Endodermal cell (in vitro differentiated cells): ENCODE data around the gene ZNF343. TPM values are rescaled to one million over a fixed set of nuclear protein-coding genes. Genes with fewer than 3 reads are reported as not detected.

ENCODE experiments used
- DNase-seq: peaks from one replicate; pipeline ENCODE4 v3.0.0-alpha.2; 2017
- H3K27ac ChIP-seq: 2 replicates; pipeline ENCODE4 v1.5.1; 2013; ENCODE audit warnings: mild to moderate bottlenecking, low read depth, low read length, moderate library complexity
- H3K27me3 ChIP-seq: 2 replicates; pipeline ENCODE4 v1.6.1; 2013; ENCODE audit warnings: mild to moderate bottlenecking, low read length, moderate library complexity; ENCODE audit not compliant: insufficient read depth, control insufficient read depth, poor library complexity, severe bottlenecking
- H3K36me3 ChIP-seq: 2 replicates; pipeline ENCODE4 v1.7.0; 2013; ENCODE audit warnings: mild to moderate bottlenecking, low read length, moderate library complexity; ENCODE audit not compliant: control insufficient read depth, insufficient read depth
- H3K4me1 ChIP-seq: one replicate; pipeline ENCODE4 v1.7.0; 2013; ENCODE audit warnings: low read length; ENCODE audit not compliant: control insufficient read depth, insufficient read depth
- H3K4me3 ChIP-seq: 2 replicates; pipeline ENCODE4 v1.5.1; 2013; ENCODE audit warnings: mild to moderate bottlenecking, low read length, moderate library complexity
- H3K9ac ChIP-seq: 2 replicates; pipeline ENCODE4 v1.6.1; 2013; ENCODE audit warnings: mild to moderate bottlenecking, low read length, moderate library complexity; ENCODE audit not compliant: poor library complexity, severe bottlenecking; ENCODE audit errors: extremely low read depth
- H3K9me3 ChIP-seq: 2 replicates; pipeline ENCODE4 v1.6.1; 2013; ENCODE audit warnings: mild to moderate bottlenecking, low read length, moderate library complexity; ENCODE audit not compliant: control insufficient read depth
- H3K27ac Mint-ChIP-seq: 2 replicates; pipeline ENCODE4 v1.8.0; 2020; ENCODE audit warnings: mixed read lengths
- H3K27me3 Mint-ChIP-seq: 2 replicates; pipeline ENCODE4 v1.8.0; 2021; ENCODE audit warnings: mild to moderate bottlenecking, mixed read lengths; ENCODE audit not compliant: insufficient read depth
- H3K36me3 Mint-ChIP-seq: 2 replicates; pipeline ENCODE4 v1.8.0; 2020; ENCODE audit warnings: low read depth, mixed read lengths
- H3K4me1 Mint-ChIP-seq: 2 replicates; pipeline ENCODE4 v1.8.0; 2020; ENCODE audit warnings: mixed read lengths
- H3K4me3 Mint-ChIP-seq: 2 replicates; pipeline ENCODE4 v1.8.0; 2020; ENCODE audit warnings: mild to moderate bottlenecking, moderate library complexity, mixed read lengths
- H3K9me3 Mint-ChIP-seq: 2 replicates; pipeline ENCODE4 v1.8.0; 2020; ENCODE audit warnings: mild to moderate bottlenecking, mixed read lengths
- CTCF ChIP-seq: fragments of 200-600 bp; sonication (generic); conservative IDR thresholded peaks from 2 replicates; pipeline ENCODE4 v1.5.0; 2021; ENCODE audit warnings: antibody characterized with exemption, mild to moderate bottlenecking
- WGBS, 2 experiments: methylation state at CpG; one replicate each; pipeline versions ENCODE4 v1.1.5 to v1.1.7; 2013; ENCODE audit warnings: missing lambda C conversion rate in 2 of 2, mixed read lengths in 1 of 2; ENCODE audit not compliant: insufficient coverage in 1 of 2, insufficient read length in 1 of 2; 5-methylcytosine and 5-hydroxymethylcytosine counted together
- total RNA-seq, 2 donors: library from RNA; stranded (reverse); fragmentation: NEBNext Ultra II Directional in 1 of 2; extraction: Animal tissue kit (Norgen Biotek cat#: 25700) in 1 of 2; gene quantifications; 2 replicates in 1 of 2; 3 replicates in 1 of 2; pipeline ENCODE4 v1.2.1, GENCODE V29; 2021

Gene ZNF343
- total RNA-seq, 2 donors from 2014 or later: 6.9 to 10.1 TPM

GRCh38 chr20:2536560-2536986 lies 27.9 kb upstream of the ZNF343 start, which contains the start of gene TMC2:
Gene TMC2, plus strand, starts transcription at chr20:2536573. Its CDS starts 49 bp downstream, at chr20:2536622.
- H3K9me3 Mint-ChIP-seq: no peaks in the 10 kb centered on the region
- no peak within 1 kb of the TSS for H3K9ac ChIP-seq
- 83 to 91% methylated on average over 3 to 13 of the region's 13 CpGs for WGBS, 2 experiments
- no peak within 1 kb of the TSS for H3K27ac ChIP-seq
- peaks cover 22% of the 10 kb centered on the region for H3K4me1 Mint-ChIP-seq
- no peaks in the 10 kb centered on the region for H3K36me3 Mint-ChIP-seq
- no peak within 1 kb of the TSS for H3K4me3 Mint-ChIP-seq
- no peaks in the 10 kb centered on the region for H3K36me3 ChIP-seq
- no peak within 1 kb of the TSS for H3K27ac Mint-ChIP-seq
- H3K4me1 ChIP-seq: peaks cover 8% of the 10 kb centered on the region
- no peak for TF ChIP-seq CTCF
- H3K9me3 ChIP-seq: no peaks in the 10 kb centered on the region
- peaks cover 83% of the 10 kb centered on the region for H3K27me3 Mint-ChIP-seq
- DNase-seq: no peak
- no peak within 1 kb of the TSS for H3K4me3 ChIP-seq
- H3K27me3 ChIP-seq: peaks cover 9% of the 10 kb centered on the region

- Mint-ChIP-seq H3K36me3 (no peaks in the 10 kb centered on the region), H3K4me3 (no peak overlapping the region), H3K27me3 (peaks cover 82% of the 10 kb centered on the region), H3K4me1 (peaks cover 22% of the 10 kb centered on the region), H3K9me3 (no peaks in the 10 kb centered on the region), H3K27ac (no peak overlapping the region)
- H3K4me1 ChIP-seq: peaks cover 8% of the 10 kb centered on the region
- no peaks in the 10 kb centered on the region for H3K36me3 ChIP-seq
- no peak for TF ChIP-seq CTCF
- no peak overlapping the region for H3K27ac ChIP-seq
- peak; percentile 75 for DNase-seq
- no peak overlapping the region for H3K9ac ChIP-seq
- 55 to 73% methylated on average over 2 to 12 of the region's 12 CpGs for WGBS, 2 experiments
- H3K4me3 ChIP-seq: no peak overlapping the region
- H3K27me3 ChIP-seq: peaks cover 8% of the 10 kb centered on the region
- H3K9me3 ChIP-seq: no peaks in the 10 kb centered on the region
These were observed 27.2 kb upstream of the ZNF343 start for GRCh38 chr20:2535711-2536559.

- H3K4me1 Mint-ChIP-seq: peaks cover 18% of the 10 kb centered on the region
- no peak overlapping the region for H3K4me3 Mint-ChIP-seq
- Histone ChIP-seq H3K27ac (no peak overlapping the region), H3K9ac (no peak overlapping the region), H3K27me3 (peaks cover 27% of the 10 kb centered on the region), H3K36me3 (no peaks in the 10 kb centered on the region), H3K9me3 (no peaks in the 10 kb centered on the region), H3K4me3 (no peak overlapping the region), H3K4me1 (peaks cover 8% of the 10 kb centered on the region)
- no peak for DNase-seq
- no peak for TF ChIP-seq CTCF
- H3K36me3 Mint-ChIP-seq: no peaks in the 10 kb centered on the region
- 93 to 100% methylated on average over 6 to 8 of the region's 8 CpGs for WGBS, 2 experiments
- H3K9me3 Mint-ChIP-seq: no peaks in the 10 kb centered on the region
- H3K27me3 Mint-ChIP-seq: peaks cover 85% of the 10 kb centered on the region
- no peak overlapping the region for H3K27ac Mint-ChIP-seq
These were observed 24.4 kb upstream of the ZNF343 start for GRCh38 chr20:2533118-2533517.
